ENCODE measurements around the gene AZU1.
A peak's percentile ranks its signal among the peaks of the same experiment; 100 is the strongest.

AZU1 gene

GRCh38 chr19:802498-803098, 25.0 kb upstream of the AZU1 start:
- TF ChIP-seq, protein P1, sequence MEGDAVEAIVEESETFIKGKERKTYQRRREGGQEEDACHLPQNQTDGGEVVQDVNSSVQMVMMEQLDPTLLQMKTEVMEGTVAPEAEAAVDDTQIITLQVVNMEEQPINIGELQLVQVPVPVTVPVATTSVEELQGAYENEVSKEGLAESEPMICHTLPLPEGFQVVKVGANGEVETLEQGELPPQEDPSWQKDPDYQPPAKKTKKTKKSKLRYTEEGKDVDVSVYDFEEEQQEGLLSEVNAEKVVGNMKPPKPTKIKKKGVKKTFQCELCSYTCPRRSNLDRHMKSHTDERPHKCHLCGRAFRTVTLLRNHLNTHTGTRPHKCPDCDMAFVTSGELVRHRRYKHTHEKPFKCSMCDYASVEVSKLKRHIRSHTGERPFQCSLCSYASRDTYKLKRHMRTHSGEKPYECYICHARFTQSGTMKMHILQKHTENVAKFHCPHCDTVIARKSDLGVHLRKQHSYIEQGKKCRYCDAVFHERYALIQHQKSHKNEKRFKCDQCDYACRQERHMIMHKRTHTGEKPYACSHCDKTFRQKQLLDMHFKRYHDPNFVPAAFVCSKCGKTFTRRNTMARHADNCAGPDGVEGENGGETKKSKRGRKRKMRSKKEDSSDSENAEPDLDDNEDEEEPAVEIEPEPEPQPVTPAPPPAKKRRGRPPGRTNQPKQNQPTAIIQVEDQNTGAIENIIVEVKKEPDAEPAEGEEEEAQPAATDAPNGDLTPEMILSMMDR (IDR thresholded peaks at IDR 0.05; ENCODE audit: insufficient read depth, missing control alignments), result no peak
- FAIRE-seq, result no peak
- DNase-seq (ENCODE audit: insufficient read length, low spot score), result peak; percentile 24

DNA sequence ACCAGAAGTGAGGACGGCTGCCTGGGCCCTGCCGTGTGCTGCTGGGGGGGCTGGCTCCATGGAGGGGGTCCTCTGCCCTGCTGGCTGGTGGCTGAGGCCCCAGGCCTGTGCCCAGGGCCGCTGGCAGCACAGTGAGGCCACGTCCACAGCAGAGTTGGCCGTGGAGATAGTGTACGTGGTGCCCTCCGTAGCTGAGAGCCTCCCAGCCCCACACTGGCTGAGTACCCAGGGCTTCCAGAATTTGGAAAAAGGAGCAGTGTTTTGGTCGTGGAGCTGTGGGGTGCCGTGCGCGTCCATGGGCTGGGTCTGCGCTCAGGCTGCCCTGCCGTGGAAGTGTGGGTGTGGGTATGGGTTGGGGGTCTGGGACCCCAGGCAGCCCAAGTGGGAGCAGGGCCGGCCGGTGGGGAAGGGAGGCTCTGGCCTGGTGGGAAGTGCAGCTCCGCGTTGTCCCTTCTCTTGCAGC, 24.5 kb upstream of the AZU1 start:
- FAIRE-seq (no peak), DNase-seq (ENCODE audit: insufficient read length, low spot score) (no peak)
- TF ChIP-seq, protein P1 (IDR thresholded peaks at IDR 0.05; ENCODE audit: insufficient read depth, missing control alignments), result no peak

GRCh38 chr19:803686-804418, 23.8 kb upstream of the AZU1 start:
- no peak for DNase-seq (ENCODE audit: insufficient read length, low spot score)
- TF ChIP-seq, protein P1 (IDR thresholded peaks at IDR 0.05; ENCODE audit: insufficient read depth, missing control alignments), result no peak
- no peak for FAIRE-seq

GRCh38 chr19:804419-805165, 23.0 kb upstream of the AZU1 start:
- no peak for FAIRE-seq
- peak; percentile 10 for DNase-seq (ENCODE audit: insufficient read length, low spot score)
- TF ChIP-seq, protein P1 (IDR thresholded peaks at IDR 0.05; ENCODE audit: insufficient read depth, missing control alignments), result no peak

DNA sequence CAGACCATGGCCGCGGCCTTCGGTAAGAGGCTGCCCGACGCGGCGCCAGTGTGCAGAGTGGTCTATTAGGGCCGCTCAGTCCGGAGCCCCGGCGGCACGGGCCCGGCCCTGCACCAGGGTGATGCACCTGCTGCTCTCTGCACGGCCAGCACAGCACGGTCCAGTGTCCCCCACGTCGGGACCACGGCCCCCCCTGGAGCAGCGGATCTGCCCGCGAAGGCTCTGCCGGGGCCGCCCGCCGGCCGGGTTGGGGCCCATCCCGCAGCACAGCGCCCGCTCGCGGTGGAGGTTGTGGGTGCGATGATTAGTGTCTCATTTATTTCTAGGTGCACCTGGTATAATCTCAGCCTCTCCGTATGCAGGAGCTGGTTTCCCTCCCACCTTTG, 22.5 kb upstream of the AZU1 start:
- DNase-seq (ENCODE audit: insufficient read length, low spot score), result no peak
- TF ChIP-seq, protein P1 (IDR thresholded peaks at IDR 0.05; ENCODE audit: insufficient read depth, missing control alignments), result no peak
- no peak for FAIRE-seq

- FAIRE-seq, result no peak
- no peak for DNase-seq (ENCODE audit: insufficient read length, low spot score)
- TF ChIP-seq, protein P1 (IDR thresholded peaks at IDR 0.05; ENCODE audit: insufficient read depth, missing control alignments), result no peak
Observed at GRCh38 chr19:805600-806550, 21.8 kb upstream of the AZU1 start.

Data from D721Med (cell line).